IMR-90 (cell line): ENCODE measurements around the gene CERS6. TPM values are rescaled to one million over a fixed set of nuclear protein-coding genes. Genes with fewer than 3 reads are reported as not detected.

Experiments used
- ATAC-seq: fragments of 200-7000 bp; cut with Tn5 transposase; 2 replicates; pipeline ENCODE4 v1.9.1; 2020; ENCODE audit warnings: low read depth, mild to moderate bottlenecking, moderate library complexity
- BruUV-seq: library from RNA; stranded (reverse); fragments of 400-500 nt; replicated peaks from 2 replicates; lab custom pipeline; 2021; lab: Mats Ljungman, UMichigan
- CTCF ChIA-PET: fragments of 300-600 bp; formaldehyde crosslinking; extraction: SDS; loops from one replicate; lab custom pipeline; 2021; ENCODE audit warnings: antibody characterized with exemption; lab: Yijun Ruan, JAX
- POLR2A ChIA-PET: fragments of 300-600 bp; sonication (Branson Sonifier 250); formaldehyde crosslinking; loops from one replicate; lab custom pipeline; 2022; ENCODE audit warnings: antibody characterized with exemption; ENCODE audit not compliant: unreplicated experiment; lab: Charles Lee
- DNase-seq: peaks from one replicate; pipeline ENCODE4 v3.0.0; 2013
- H2AFZ ChIP-seq: replicated peaks from 2 replicates; pipeline ENCODE3; 2013; ENCODE audit warnings: low read length, mild to moderate bottlenecking; ENCODE audit not compliant: poor library complexity
- H2AK5ac ChIP-seq: 2 replicates; pipeline ENCODE4 v1.6.1; 2013; ENCODE audit warnings: low read depth, low read length, inconsistent platforms
- H2AK9ac ChIP-seq: replicated peaks from 2 replicates; pipeline ENCODE3; 2013; ENCODE audit warnings: mild to moderate bottlenecking, low read depth, low read length, moderate library complexity; ENCODE audit not compliant: poor library complexity
- H2BK120ac ChIP-seq: 2 replicates; pipeline ENCODE4 v1.6.1; 2013; ENCODE audit warnings: low read depth, low read length, inconsistent platforms
- H2BK15ac ChIP-seq: 3 replicates; pipeline ENCODE4 v1.6.1; 2013; ENCODE audit warnings: low read depth, low read length, inconsistent platforms
- H2BK20ac ChIP-seq: 2 replicates; pipeline ENCODE4 v1.6.1; 2013; ENCODE audit warnings: low read depth, mild to moderate bottlenecking, inconsistent platforms, low read length, moderate library complexity
- H2BK5ac ChIP-seq: 2 replicates; pipeline ENCODE4 v1.6.1; 2013; ENCODE audit warnings: mild to moderate bottlenecking, low read depth, low read length, inconsistent platforms; ENCODE audit not compliant: poor library complexity, severe bottlenecking
- H3K14ac ChIP-seq: replicated peaks from 2 replicates; pipeline ENCODE4 v1.6.1; 2013; ENCODE audit warnings: low read depth, low read length, inconsistent platforms
- H3K18ac ChIP-seq: 2 replicates; pipeline ENCODE4 v1.6.1; 2013; ENCODE audit warnings: low read depth, low read length, control low read depth
- H3K23ac ChIP-seq: 2 replicates; pipeline ENCODE4 v1.6.1; 2013; ENCODE audit warnings: low read depth, low read length, inconsistent platforms
- H3K27ac ChIP-seq: 2 replicates; pipeline ENCODE4 v1.5.1; 2013; ENCODE audit warnings: mild to moderate bottlenecking, control low read depth, low read length; ENCODE audit not compliant: insufficient read depth
- H3K27me3 ChIP-seq: 2 replicates; pipeline ENCODE4 v1.6.1; 2013; ENCODE audit warnings: low read length; ENCODE audit not compliant: control insufficient read depth, insufficient read depth
- H3K36me3 ChIP-seq: 2 replicates; pipeline ENCODE4 v1.6.1; 2013; ENCODE audit warnings: low read length, mixed read lengths; ENCODE audit not compliant: control insufficient read depth, insufficient read depth
- H3K4ac ChIP-seq: 2 replicates; pipeline ENCODE4 v1.6.1; 2013; ENCODE audit warnings: low read depth, low read length, inconsistent platforms
- H3K4me1 ChIP-seq: 2 replicates; pipeline ENCODE4 v1.6.1; 2013; ENCODE audit warnings: low read length, mixed read lengths; ENCODE audit not compliant: control insufficient read depth, insufficient read depth
- H3K4me2 ChIP-seq: 2 replicates; pipeline ENCODE4 v1.6.1; 2013; ENCODE audit warnings: low read depth, mild to moderate bottlenecking, control low read depth, low read length, moderate library complexity
- H3K4me3 ChIP-seq: 2 replicates; pipeline ENCODE4 v1.5.1; 2013; ENCODE audit warnings: low read depth, mild to moderate bottlenecking, control low read depth, low read length, moderate library complexity; ENCODE audit not compliant: insufficient read depth
- H3K56ac ChIP-seq: 2 replicates; pipeline ENCODE4 v1.6.1; 2013; ENCODE audit warnings: low read length, inconsistent platforms; ENCODE audit not compliant: insufficient read depth; ENCODE audit errors: extremely low read depth
- H3K79me1 ChIP-seq, 2 experiments: 2 replicates each; pipeline ENCODE4 v1.6.1; 2013; ENCODE audit warnings: low read length in 2 of 2, inconsistent platforms in 1 of 2, low read depth in 1 of 2
- H3K9ac ChIP-seq: 2 replicates; pipeline ENCODE4 v1.6.1; 2013; ENCODE audit warnings: low read depth, low read length, control low read depth
- H3K9me1 ChIP-seq: 2 replicates; pipeline ENCODE4 v1.6.1; 2013; ENCODE audit warnings: low read length, inconsistent platforms; ENCODE audit not compliant: insufficient read depth
- H3K9me3 ChIP-seq: 2 replicates; pipeline ENCODE4 v1.6.1; 2013; ENCODE audit warnings: low read length; ENCODE audit not compliant: control insufficient read depth, insufficient read depth
- H4K20me1 ChIP-seq: 2 replicates; pipeline ENCODE4 v1.6.1; 2013; ENCODE audit warnings: low read length, inconsistent platforms; ENCODE audit not compliant: insufficient read depth
- H4K5ac ChIP-seq: 2 replicates; pipeline ENCODE4 v1.6.1; 2013; ENCODE audit warnings: mild to moderate bottlenecking, low read depth, low read length, control low read depth
- H4K8ac ChIP-seq, 2 experiments: 2 replicates each; pipeline ENCODE4 v1.6.1; 2013; ENCODE audit warnings: low read depth in 2 of 2, low read length in 2 of 2, control low read depth in 1 of 2, inconsistent platforms in 1 of 2
- H4K91ac ChIP-seq: 2 replicates; pipeline ENCODE4 v1.6.1; 2013; ENCODE audit warnings: low read depth, low read length, inconsistent platforms; ENCODE audit not compliant: insufficient read depth
- BHLHE40 ChIP-seq: fragments of 150-350 bp; IDR thresholded peaks from 2 replicates; pipeline ENCODE4 v1.6.1; 2016; ENCODE audit warnings: mild to moderate bottlenecking, low read depth, low read length
- CEBPB ChIP-seq: IDR thresholded peaks from 2 replicates; pipeline ENCODE4 v1.6.1; 2012; ENCODE audit warnings: low read depth, low read length, improper control_type of control experiment
- CHD1 ChIP-seq: IDR thresholded peaks from 2 replicates; pipeline ENCODE4 v1.6.1; 2012; ENCODE audit warnings: low read depth, low read length, improper control_type of control experiment
- ELK1 ChIP-seq: fragments of 150-350 bp; IDR thresholded peaks from 2 replicates; pipeline ENCODE4 v1.6.1; 2016; ENCODE audit warnings: low read depth, mild to moderate bottlenecking, low read length, moderate library complexity, borderline replicate concordance
- FOS ChIP-seq: fragments of 150-350 bp; IDR thresholded peaks from 2 replicates; pipeline ENCODE4 v1.6.1; 2016; ENCODE audit warnings: low read depth, low read length
- MAFK ChIP-seq: IDR thresholded peaks from 2 replicates; pipeline ENCODE4 v1.6.1; 2012; ENCODE audit warnings: low read depth, low read length, improper control_type of control experiment
- MAZ ChIP-seq: IDR thresholded peaks from 2 replicates; pipeline ENCODE4 v1.6.1; 2012; ENCODE audit warnings: low read depth, mild to moderate bottlenecking, low read length, improper control_type of control experiment, moderate library complexity, borderline replicate concordance
- MXI1 ChIP-seq: IDR thresholded peaks from 2 replicates; pipeline ENCODE4 v1.6.1; 2012; ENCODE audit warnings: low read depth, mild to moderate bottlenecking, low read length, moderate library complexity, borderline replicate concordance
- NFE2L2 ChIP-seq: fragments of 150-350 bp; IDR thresholded peaks from 2 replicates; pipeline ENCODE4 v1.6.1; 2016; ENCODE audit warnings: low read depth, mild to moderate bottlenecking, low read length
- POLR2A ChIP-seq: IDR thresholded peaks from 2 replicates; pipeline ENCODE4 v1.6.1; 2012; ENCODE audit warnings: mild to moderate bottlenecking, low read depth, low read length
- RAD21 ChIP-seq: IDR thresholded peaks from 2 replicates; pipeline ENCODE4 v1.6.1; 2012; ENCODE audit warnings: low read length, improper control_type of control experiment
- RCOR1 ChIP-seq: IDR thresholded peaks from 2 replicates; pipeline ENCODE4 v1.6.1; 2012; ENCODE audit warnings: mild to moderate bottlenecking, low read length, improper control_type of control experiment; ENCODE audit not compliant: insufficient replicate concordance
- RFX5 ChIP-seq: IDR thresholded peaks from 2 replicates; pipeline ENCODE4 v1.8.0; 2012; ENCODE audit warnings: low read depth, mild to moderate bottlenecking, low read length, moderate library complexity
- SMC3 ChIP-seq: fragments of 150-350 bp; IDR thresholded peaks from 2 replicates; pipeline ENCODE4 v1.6.1; 2016; ENCODE audit warnings: low read depth, mild to moderate bottlenecking, antibody characterized with exemption, low read length, moderate library complexity
- WGBS, 2 experiments: methylation state at CpG; one replicate each; pipeline versions ENCODE4 v1.1.5 to v1.1.7; 2013; ENCODE audit warnings: missing lambda C conversion rate in 2 of 2; ENCODE audit not compliant: insufficient read length in 1 of 2; ENCODE audit errors: extremely low coverage in 2 of 2; 5-methylcytosine and 5-hydroxymethylcytosine counted together
- dilution Hi-C: fragments of 300-500 bp; cut with HindIII; formaldehyde crosslinking; loops from one replicate; pipeline ENCODE4 v1.14.3; 2018; ENCODE audit warnings: low sequenced_read_pairs; ENCODE audit not compliant: unreplicated experiment
- in situ Hi-C: fragments of 300-500 bp; cut with MboI; formaldehyde crosslinking; loops from 3 replicates; pipeline ENCODE4 v1.14.3; 2019; ENCODE audit warnings: low sequenced_read_pairs, inconsistent platforms, mixed read lengths
- intact Hi-C: fragments of 100-400 bp; cut with micrococcal nuclease; formaldehyde crosslinking; loops from 2 replicates; pipeline ENCODE4 v1.10.0; 2022
- polyA plus RNA-seq, 3 experiments: library from polyadenylated mRNA; depleted of rRNA; stranded (reverse); fragments of >200 nt; gene quantifications; 2 replicates each; pipeline ENCODE4 v1.2.3, GENCODE V29; 2012; ENCODE audit warnings: low replicate concordance in 1 of 3
- total RNA-seq: library from RNA; depleted of rRNA; stranded (reverse); fragments of >200 nt; gene quantifications from 2 replicates; pipeline ENCODE4 v1.2.3, GENCODE V29; 2012
- TF ChIP-seq, protein P1 (sequence below): conservative IDR thresholded peaks from 2 replicates; pipeline ENCODE4 v1.5.1; 2012; ENCODE audit warnings: mild to moderate bottlenecking, low read depth, low read length, improper control_type of control experiment
- TF ChIP-seq, protein P2 (sequence below): fragments of 150-350 bp; IDR thresholded peaks from 2 replicates; pipeline ENCODE4 v1.6.1; 2017; ENCODE audit warnings: mild to moderate bottlenecking, antibody characterized with exemption, low read length, low read depth

Gene CERS6
- total and polyA plus RNA-seq, 2 of the 4 experiments (the other 2 are of a cell fraction), result 2.1 to 5.7 TPM

DNA sequence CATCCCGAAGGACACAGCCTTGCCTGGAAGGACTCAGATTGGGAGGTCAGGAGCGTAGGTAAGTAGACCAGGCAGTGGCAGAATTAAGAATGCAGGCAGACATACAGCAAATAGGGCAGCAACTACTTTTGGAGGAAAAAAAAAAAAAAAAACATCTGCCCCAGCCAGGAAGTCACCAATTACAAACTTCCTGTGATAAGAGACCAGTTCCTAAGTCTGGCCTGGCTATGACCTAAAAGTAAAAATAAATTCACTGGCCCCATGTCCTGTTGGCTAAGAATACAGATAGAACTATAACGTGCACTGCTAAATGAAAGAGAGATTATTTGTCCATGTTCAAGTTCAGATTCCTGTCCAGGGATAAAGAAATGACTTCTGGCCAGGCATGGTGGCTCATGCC lies 301.2 kb downstream of the CERS6 start:
- no peak overlapping the region for H3K4me2 ChIP-seq

More for the DNA sequence above, 301.2 kb downstream of the CERS6 start:
- dilution Hi-C loops (no loop called here), in situ Hi-C loops (loop anchor here (5.0 kb wide), 1 partner anchor 410 kb away; no protein-coding TSS in a partner anchor), intact Hi-C loops (loop anchor here (5.0 to 10.0 kb wide), 3 partner anchors 302 to 620 kb away; partner anchors contain the start of genes CERS6 and STK39)
- H3K9ac ChIP-seq, result no peak overlapping the region
- POLR2A ChIA-PET, result no interaction called here
- H3K56ac ChIP-seq, result no peak overlapping the region
- no peaks in the 10 kb centered on the region for H3K79me1 ChIP-seq
- no peak overlapping the region for H2BK15ac ChIP-seq
- no peak overlapping the region for H3K4me3 ChIP-seq
- no peak overlapping the region for H3K27ac ChIP-seq
- CTCF ChIA-PET, result no interaction called here
- H2AK9ac ChIP-seq, result no peak overlapping the region
- ATAC-seq (no peak), DNase-seq (no peak)
- H4K20me1 ChIP-seq, result no peaks in the 10 kb centered on the region
- no peak overlapping the region for H4K91ac ChIP-seq
- H4K8ac ChIP-seq, result no peak overlapping the region
- H3K27me3 ChIP-seq, result no peaks in the 10 kb centered on the region
- no peaks in the 10 kb centered on the region for H3K4me1 ChIP-seq
- no peak overlapping the region for H2AFZ ChIP-seq
- no peak overlapping the region for H2BK20ac ChIP-seq
- no peak overlapping the region for H3K14ac ChIP-seq
- H4K5ac ChIP-seq, result no peak overlapping the region
- no peak overlapping the region for H3K23ac ChIP-seq
- H3K4ac ChIP-seq, result no peak overlapping the region
- no peak overlapping the region for H3K18ac ChIP-seq
- H3K36me3 ChIP-seq, result no peaks in the 10 kb centered on the region
- no CpG with 5 or more reads among the region's 3 CpGs for WGBS, 2 experiments
- no TSS peak for BruUV-seq
- H3K9me1 ChIP-seq, result no peaks in the 10 kb centered on the region
- no peak overlapping the region for H2BK5ac ChIP-seq
- no peaks in the 10 kb centered on the region for H3K9me3 ChIP-seq
- H2BK120ac ChIP-seq, result no peak overlapping the region
- TF ChIP-seq CHD1 (no peak), MAZ (no peak), NFE2L2 (no peak), CEBPB (no peak), MAFK (no peak), ELK1 (no peak), POLR2A (no peak), RFX5 (no peak), SMC3 (no peak), MXI1 (no peak), RCOR1 (no peak), FOS (no peak), RAD21 (no peak), BHLHE40 (no peak)
- TF ChIP-seq, protein P1, sequence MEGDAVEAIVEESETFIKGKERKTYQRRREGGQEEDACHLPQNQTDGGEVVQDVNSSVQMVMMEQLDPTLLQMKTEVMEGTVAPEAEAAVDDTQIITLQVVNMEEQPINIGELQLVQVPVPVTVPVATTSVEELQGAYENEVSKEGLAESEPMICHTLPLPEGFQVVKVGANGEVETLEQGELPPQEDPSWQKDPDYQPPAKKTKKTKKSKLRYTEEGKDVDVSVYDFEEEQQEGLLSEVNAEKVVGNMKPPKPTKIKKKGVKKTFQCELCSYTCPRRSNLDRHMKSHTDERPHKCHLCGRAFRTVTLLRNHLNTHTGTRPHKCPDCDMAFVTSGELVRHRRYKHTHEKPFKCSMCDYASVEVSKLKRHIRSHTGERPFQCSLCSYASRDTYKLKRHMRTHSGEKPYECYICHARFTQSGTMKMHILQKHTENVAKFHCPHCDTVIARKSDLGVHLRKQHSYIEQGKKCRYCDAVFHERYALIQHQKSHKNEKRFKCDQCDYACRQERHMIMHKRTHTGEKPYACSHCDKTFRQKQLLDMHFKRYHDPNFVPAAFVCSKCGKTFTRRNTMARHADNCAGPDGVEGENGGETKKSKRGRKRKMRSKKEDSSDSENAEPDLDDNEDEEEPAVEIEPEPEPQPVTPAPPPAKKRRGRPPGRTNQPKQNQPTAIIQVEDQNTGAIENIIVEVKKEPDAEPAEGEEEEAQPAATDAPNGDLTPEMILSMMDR, result no peak
- TF ChIP-seq, protein P2, sequence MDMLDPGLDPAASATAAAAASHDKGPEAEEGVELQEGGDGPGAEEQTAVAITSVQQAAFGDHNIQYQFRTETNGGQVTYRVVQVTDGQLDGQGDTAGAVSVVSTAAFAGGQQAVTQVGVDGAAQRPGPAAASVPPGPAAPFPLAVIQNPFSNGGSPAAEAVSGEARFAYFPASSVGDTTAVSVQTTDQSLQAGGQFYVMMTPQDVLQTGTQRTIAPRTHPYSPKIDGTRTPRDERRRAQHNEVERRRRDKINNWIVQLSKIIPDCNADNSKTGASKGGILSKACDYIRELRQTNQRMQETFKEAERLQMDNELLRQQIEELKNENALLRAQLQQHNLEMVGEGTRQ, result no peak
- H2AK5ac ChIP-seq, result no peak overlapping the region
